ENCODE results near the gene PDE5A.

Gene PDE5A

GRCh38 chr4:119580293-119580692, 48.3 kb downstream of the PDE5A start:
- DNase-seq, result no peak

GRCh38 chr4:119579823-119580222, 48.8 kb downstream of the PDE5A start:
- no peak for DNase-seq

GRCh38 chr4:119570401-119570800, 58.2 kb downstream of the PDE5A start:
- DNase-seq, result no peak

GRCh38 chr4:119564106-119564505, 64.5 kb downstream of the PDE5A start:
- DNase-seq, result no peak

GRCh38 chr4:119559044-119559647, 69.5 kb downstream of the PDE5A start:
- peak; percentile 72 for DNase-seq

- DNase-seq, result no peak
These were observed 77.6 kb downstream of the PDE5A start for GRCh38 chr4:119550857-119551532.

GRCh38 chr4:119549639-119550038, 79.0 kb downstream of the PDE5A start:
- DNase-seq, result no peak

- DNase-seq, result no peak
These were observed 84.8 kb downstream of the PDE5A start for GRCh38 chr4:119543779-119544178.

GRCh38 chr4:119543187-119543586, 85.4 kb downstream of the PDE5A start:
- no peak for DNase-seq

GRCh38 chr4:119540249-119540648, 88.4 kb downstream of the PDE5A start:
- no peak for DNase-seq

- no peak for DNase-seq
These were observed 91.0 kb downstream of the PDE5A start for GRCh38 chr4:119537586-119537985.

- no peak for DNase-seq
These were observed 91.8 kb downstream of the PDE5A start for GRCh38 chr4:119536572-119537528.

GRCh38 chr4:119532319-119532718, 96.3 kb downstream of the PDE5A start:
- no peak for DNase-seq

GRCh38 chr4:119529788-119530187, 98.8 kb downstream of the PDE5A start:
- DNase-seq, result no peak

GRCh38 chr4:119526786-119527550, 101.6 kb downstream of the PDE5A start:
- no peak for DNase-seq

GRCh38 chr4:119525771-119526712, 102.6 kb downstream of the PDE5A start:
- peak; percentile 34 for DNase-seq

- DNase-seq, result peak; percentile 73
These were observed 103.4 kb downstream of the PDE5A start for GRCh38 chr4:119525005-119525749.

- DNase-seq, result no peak
These were observed 105.2 kb downstream of the PDE5A start for GRCh38 chr4:119523399-119523798.

GRCh38 chr4:119521268-119521667, 107.3 kb downstream of the PDE5A start:
- DNase-seq, result no peak

- no peak for DNase-seq
These were observed 109.6 kb downstream of the PDE5A start for GRCh38 chr4:119518915-119519410.

Data from kidney glomerular epithelial cell (primary cell).